Ishikawa (cell line): ENCODE measurements around the gene TBK1.

Experiments used
- CEBPB ChIP-seq: IDR thresholded peaks from 2 replicates; pipeline ENCODE4 v1.6.1; 2012
- CREB1 ChIP-seq: IDR thresholded peaks from 2 replicates; pipeline ENCODE4 v1.6.1; 2012; ENCODE audit warnings: low read depth
- EGR1 ChIP-seq: IDR thresholded peaks from 2 replicates; pipeline ENCODE4 v1.6.1; 2012
- EP300 ChIP-seq: IDR thresholded peaks from 2 replicates; pipeline ENCODE4 v1.6.1; 2012; ENCODE audit warnings: borderline replicate concordance
- FOXM1 ChIP-seq: IDR thresholded peaks from 2 replicates; pipeline ENCODE4 v1.6.1; 2012; ENCODE audit warnings: low read depth, borderline replicate concordance
- NFIC ChIP-seq: IDR thresholded peaks from 2 replicates; pipeline ENCODE4 v1.6.1; 2012
- RAD21 ChIP-seq: IDR thresholded peaks from 2 replicates; pipeline ENCODE4 v1.6.1; 2012; ENCODE audit warnings: low read depth
- REST ChIP-seq: IDR thresholded peaks from 2 replicates; pipeline ENCODE4 v1.6.1; 2012; ENCODE audit warnings: low read depth, mild to moderate bottlenecking
- TAF1 ChIP-seq: IDR thresholded peaks from 2 replicates; pipeline ENCODE4 v1.6.1; 2012; ENCODE audit warnings: low read depth, mild to moderate bottlenecking
- TCF12 ChIP-seq: IDR thresholded peaks from 2 replicates; pipeline ENCODE4 v1.6.1; 2012; ENCODE audit warnings: low read depth
- TEAD4 ChIP-seq: IDR thresholded peaks from 2 replicates; pipeline ENCODE4 v1.6.1; 2012
- YY1 ChIP-seq: IDR thresholded peaks from 2 replicates; pipeline ENCODE4 v1.6.1; 2012; ENCODE audit warnings: low read depth
- ZBTB7A ChIP-seq: IDR thresholded peaks from 2 replicates; pipeline ENCODE4 v1.6.1; 2012; ENCODE audit warnings: low read depth
- TF ChIP-seq, protein P1 (sequence below): IDR thresholded peaks from 2 replicates; pipeline ENCODE4 v1.6.1; 2012
- TF ChIP-seq, protein P2 (sequence below): IDR thresholded peaks from 2 replicates; pipeline ENCODE4 v1.6.1; 2012

The TBK1 gene

GRCh38 chr12:64521833-64522232 is 69.9 kb downstream of the TBK1 start:
- TF ChIP-seq TAF1 (no peak), YY1 (no peak), REST (no peak), CEBPB (no peak), TCF12 (no peak), EP300 (no peak), NFIC (no peak), EGR1 (no peak), TEAD4 (no peak), FOXM1 (no peak), RAD21 (no peak)
- TF ChIP-seq, protein P1, sequence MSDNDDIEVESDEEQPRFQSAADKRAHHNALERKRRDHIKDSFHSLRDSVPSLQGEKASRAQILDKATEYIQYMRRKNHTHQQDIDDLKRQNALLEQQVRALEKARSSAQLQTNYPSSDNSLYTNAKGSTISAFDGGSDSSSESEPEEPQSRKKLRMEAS, result no peak

GRCh38 chr12:64522316-64522715 is 70.4 kb downstream of the TBK1 start:
- TF ChIP-seq, protein P1, result no peak
- no peak for TF ChIP-seq EP300
- TF ChIP-seq RAD21, result no peak
- TF ChIP-seq EGR1, result no peak
- TF ChIP-seq FOXM1, result no peak
- no peak for TF ChIP-seq YY1
- TF ChIP-seq, protein P2, sequence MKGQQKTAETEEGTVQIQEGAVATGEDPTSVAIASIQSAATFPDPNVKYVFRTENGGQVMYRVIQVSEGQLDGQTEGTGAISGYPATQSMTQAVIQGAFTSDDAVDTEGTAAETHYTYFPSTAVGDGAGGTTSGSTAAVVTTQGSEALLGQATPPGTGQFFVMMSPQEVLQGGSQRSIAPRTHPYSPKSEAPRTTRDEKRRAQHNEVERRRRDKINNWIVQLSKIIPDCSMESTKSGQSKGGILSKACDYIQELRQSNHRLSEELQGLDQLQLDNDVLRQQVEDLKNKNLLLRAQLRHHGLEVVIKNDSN, result no peak
- TF ChIP-seq TAF1, result no peak
- TF ChIP-seq CREB1, result no peak
- no peak for TF ChIP-seq ZBTB7A
- TF ChIP-seq REST, result no peak
- no peak for TF ChIP-seq CEBPB
- no peak for TF ChIP-seq NFIC
- TF ChIP-seq TEAD4, result no peak

GRCh38 chr12:64522807-64523206 is 70.9 kb downstream of the TBK1 start:
- TF ChIP-seq CREB1 (no peak), TEAD4 (no peak), ZBTB7A (no peak), REST (no peak)
- TF ChIP-seq, protein P2, result no peak

GRCh38 chr12:64525461-64526160 is 73.7 kb downstream of the TBK1 start:
- TF ChIP-seq ZBTB7A, result no peak
- TF ChIP-seq, protein P2, result no peak
- TF ChIP-seq TAF1, result no peak
- TF ChIP-seq TEAD4, result no peak
- no peak for TF ChIP-seq EGR1
- TF ChIP-seq CREB1, result no peak
- TF ChIP-seq, protein P1, result no peak
- TF ChIP-seq YY1, result no peak
- TF ChIP-seq EP300, result no peak
- no peak for TF ChIP-seq TCF12
- no peak for TF ChIP-seq NFIC
- TF ChIP-seq REST, result no peak
- no peak for TF ChIP-seq FOXM1
- no peak for TF ChIP-seq RAD21
- no peak for TF ChIP-seq CEBPB
